ENCODE measurements around the gene ARF5.

The ARF5 gene

DNA sequence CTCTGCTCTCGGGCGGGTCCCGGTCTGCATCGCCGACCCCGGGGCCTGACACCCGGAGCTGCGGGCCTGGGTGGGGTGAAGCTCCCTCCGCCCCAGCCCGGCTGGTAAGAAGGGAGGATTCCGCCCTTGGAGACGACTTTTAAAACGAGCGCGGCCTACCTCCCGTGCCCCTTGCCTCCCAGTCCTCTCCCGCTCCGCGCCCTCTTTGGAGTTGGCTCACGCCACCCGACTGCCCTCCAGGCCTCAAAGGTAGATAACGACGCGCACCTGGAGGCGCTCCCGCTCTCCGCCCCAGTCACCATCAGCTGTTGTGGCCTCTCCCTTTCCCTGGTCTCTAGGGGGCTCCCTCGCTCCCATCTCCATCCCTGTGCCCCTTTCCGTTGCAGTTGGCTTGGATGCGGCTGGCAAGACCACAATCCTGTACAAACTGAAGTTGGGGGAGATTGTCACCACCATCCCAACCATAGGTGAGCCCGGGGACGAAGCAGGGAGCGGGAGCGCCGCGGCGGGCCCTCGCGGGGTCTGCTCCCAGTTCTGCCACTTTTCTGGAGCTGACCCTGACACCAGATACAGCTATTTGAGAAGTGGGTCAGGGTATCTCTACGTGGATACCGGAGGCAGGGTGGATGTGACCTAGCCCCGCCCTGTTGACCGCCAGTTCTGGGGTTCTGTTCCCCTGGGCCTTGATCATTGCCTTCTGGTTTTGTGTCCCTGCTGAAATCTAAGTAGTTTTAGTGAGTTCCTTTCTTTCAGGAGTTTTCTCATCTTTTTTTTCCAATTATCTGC, 679 bp downstream of the ARF5 start:
- peak in 52 of 56 donors; percentile 16 to 75 (median 48) for DNase-seq

DNA sequence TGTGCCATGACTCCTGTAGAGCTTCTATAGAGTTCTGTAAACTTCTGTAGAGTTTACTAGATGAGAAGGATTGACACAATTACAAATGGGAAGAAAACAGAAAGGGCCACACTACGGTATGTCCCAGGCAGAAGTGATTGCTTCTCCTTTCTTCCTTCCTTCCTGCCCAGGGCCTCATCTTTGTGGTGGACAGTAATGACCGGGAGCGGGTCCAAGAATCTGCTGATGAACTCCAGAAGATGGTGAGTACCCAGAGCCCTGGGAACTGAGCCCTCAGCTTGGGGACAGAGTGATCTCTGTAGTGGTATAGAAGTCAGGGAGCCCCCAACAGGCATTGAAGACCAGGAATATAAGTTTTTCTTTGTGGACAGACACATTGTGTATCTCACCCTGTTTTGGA, 1.7 kb downstream of the ARF5 start:
- no peak for DNase-seq

DNA sequence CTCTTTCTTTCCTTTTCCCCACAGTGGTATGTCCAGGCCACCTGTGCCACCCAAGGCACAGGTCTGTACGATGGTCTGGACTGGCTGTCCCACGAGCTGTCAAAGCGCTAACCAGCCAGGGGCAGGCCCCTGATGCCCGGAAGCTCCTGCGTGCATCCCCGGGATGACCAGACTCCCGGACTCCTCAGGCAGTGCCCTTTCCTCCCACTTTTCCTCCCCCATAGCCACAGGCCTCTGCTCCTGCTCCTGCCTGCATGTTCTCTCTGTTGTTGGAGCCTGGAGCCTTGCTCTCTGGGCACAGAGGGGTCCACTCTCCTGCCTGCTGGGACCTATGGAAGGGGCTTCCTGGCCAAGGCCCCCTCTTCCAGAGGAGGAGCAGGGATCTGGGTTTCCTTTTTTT, 3.0 kb downstream of the ARF5 start:
- DNase-seq, result no peak

DNA sequence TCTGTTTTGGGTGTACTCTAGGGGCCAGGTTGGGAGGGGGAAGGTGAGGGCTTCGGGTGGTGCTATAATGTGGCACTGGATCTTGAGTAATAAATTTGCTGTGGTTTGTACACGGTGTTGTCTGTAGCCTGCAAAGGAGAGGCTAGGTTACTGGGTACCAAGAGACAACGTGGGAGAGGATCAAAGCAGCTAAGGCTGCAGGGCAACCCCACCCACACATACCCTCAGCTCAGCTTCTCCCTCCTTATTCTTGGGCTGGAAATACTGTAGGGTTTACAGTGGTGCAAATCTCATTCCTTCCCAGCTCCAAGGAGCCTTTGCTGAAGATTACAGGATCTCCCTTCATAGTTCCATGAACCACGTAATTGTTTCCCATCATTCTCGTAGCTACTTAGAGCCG, 3.4 kb downstream of the ARF5 start:
- no peak for DNase-seq

DNA sequence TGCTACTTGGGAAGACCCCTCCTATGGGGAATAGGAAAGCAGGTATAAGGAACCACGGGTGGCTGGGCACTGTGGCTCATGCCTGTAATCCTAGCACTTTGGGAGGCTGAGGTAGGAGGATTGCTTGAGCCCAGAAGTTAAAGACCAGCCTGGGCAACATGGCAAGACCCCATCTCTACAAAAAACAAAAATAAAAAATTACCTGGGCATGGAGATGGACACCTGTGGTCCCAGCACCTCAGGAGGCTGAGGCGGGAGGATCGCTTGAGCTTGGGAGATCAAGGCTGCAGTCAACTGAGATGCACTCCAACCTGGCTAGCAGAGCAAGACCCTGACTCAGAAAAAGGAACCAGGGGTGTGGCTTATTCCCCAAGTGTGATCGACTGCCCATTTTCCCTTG, 4.3 kb downstream of the ARF5 start:
- no peak for DNase-seq

DNA sequence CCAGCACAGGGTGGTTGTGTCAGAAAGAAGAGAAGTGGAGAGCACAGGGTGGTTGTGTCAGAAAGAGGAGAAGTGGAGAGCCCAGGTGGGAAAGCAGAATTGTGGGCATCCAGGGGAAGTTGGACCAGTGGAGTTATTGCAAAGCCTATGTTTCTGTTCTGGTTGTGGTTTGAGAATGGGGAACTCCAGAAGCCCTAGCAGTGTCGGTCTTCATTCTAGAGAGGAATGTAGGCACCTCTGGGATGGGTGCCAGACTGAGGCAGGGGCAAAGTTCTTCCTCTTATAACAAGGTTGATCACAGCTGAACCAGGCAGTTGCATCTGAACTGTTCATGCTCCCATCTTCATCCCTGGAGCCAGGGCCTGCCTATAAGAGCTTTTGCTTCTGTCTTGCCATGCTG, 6.3 kb downstream of the ARF5 start:
- DNase-seq, result peak in 8 of 56 donors; percentile 4 to 42 (median 12)

DNA sequence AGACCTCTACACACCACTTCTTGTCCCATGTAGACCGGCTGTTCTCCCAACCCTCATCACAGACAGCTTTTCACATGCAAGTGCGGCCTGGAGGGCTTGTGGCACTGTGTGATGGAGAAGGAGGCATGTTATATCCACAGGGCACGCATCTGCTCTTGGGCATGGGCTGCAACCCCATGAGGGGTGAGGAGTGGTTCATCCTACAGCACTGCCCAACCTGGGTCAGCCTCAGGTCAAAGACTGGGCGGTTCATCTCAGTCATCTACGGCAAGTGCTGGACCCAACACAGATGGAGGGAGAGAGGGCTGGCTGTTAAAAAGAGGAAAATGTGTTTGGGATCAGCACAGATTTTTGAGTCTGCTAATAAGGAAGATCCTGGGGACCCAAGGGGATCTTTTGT, 7.5 kb downstream of the ARF5 start:
- no peak for DNase-seq

DNA sequence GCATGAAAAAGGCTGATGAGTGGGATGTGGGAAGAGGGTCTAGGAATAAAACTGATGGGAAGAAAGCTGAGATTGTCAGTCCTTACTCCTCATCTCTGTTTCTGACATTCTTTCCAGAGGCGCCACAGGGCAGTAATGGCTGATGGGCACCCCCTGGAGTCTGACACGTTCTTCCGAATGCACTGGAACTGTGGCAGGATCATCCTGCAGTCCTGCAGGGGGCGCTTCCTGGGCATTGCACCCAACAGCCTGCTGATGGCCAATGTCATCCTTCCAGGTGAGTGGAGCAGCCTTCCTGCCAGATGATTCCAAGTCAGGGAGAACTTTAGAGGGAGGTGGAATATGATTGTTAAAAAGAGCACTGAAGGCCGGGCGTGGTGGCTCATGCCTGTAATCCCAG, 10.1 kb downstream of the ARF5 start:
- no peak for DNase-seq

DNA sequence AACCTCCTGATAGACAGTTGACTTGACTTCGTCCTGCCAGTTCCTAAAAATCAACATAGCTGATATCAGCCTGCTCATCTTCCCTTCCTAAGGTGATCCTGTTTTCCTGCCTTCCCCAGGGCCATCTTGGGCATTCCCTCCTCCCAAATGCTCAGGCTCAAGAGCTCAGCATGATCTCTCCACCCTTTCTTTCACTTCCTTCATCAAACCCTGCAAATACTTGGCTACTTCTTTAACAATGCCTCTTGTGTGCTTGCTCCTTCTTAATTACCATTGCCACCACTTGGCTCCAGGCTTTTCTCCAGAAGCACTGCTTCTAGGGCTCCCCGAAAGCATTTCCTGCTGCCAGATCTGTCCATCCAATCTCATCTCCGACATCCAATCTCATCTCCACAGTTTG, 12.7 kb downstream of the ARF5 start:
- DNase-seq, result no peak

DNA sequence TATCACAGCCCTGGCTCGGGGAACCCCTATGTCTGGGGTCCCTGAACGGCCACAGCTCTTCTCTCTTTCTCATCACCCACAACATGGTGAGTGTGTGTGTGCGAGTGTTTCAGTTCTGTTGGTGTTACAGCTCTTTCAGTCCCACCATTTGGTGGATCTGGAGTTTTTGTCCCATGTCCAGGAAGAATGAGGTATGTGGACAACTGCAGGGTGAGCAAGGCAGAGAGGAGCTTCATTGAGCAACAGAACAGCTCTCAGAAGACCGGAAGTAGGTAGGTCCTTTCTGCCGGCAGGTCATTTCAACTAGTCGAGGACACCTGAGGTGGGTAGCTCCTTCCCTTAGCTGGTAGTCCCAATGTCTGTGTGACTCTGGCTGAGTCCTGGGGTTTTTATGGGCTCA, 20.2 kb downstream of the ARF5 start:
- DNase-seq, result no peak

DNA sequence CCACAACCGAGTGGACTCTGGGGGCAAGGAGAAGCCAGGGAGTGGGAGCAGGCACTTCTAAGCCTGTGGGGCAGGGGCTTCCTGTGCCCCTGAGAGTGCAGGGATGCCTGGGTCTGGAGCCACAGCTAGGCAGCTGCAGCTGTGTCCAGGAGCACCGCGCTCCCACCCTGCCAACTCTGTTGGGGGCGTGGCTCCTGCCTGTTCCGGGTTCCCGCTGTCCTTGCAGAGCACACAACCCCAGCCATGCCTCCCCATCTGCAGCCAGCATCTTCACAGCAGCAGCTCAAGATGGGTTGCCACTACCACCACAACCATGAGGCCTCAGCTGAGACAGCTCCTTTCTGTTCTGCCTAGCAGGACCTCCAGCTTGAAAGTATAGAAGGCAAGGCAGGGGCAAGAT, 21.1 kb downstream of the ARF5 start:
- no peak for DNase-seq

DNA sequence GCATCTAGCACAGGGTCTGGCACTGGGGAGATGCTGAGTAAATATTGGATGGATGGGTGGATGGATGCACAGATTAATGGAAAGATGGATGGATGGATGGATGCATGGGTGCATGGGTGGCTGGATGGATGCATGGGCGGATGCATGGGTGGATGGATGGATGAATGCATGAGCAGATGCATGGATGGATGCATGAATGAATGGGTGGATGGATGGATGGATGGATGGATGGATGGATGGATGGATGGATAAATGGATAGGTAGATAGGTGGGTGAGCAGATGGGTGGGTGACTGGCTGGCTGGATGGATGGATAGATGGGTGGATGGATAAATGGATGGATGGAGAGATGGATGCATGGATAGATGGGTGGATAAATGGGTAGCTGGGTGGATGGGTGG, 24.1 kb downstream of the ARF5 start:
- DNase-seq, result no peak

DNA sequence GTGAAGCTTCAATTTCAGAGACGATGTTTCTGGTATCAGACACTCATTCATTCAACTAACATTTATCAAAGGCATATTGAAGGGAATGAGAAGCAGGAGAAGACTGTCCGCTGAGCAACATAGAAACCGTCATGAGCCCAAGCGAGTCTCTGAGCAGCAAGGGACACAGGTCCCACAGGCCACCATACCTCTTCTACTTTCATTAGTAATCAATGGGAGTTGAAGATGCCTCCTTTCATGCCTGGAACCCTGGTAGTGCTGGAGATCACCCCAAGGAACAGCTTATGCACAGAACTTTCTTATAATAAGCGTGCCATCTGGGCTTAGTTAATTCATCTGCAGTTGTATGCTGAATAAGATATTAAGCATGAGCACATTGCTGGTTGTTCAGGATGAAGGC, 28.5 kb downstream of the ARF5 start:
- no peak for DNase-seq

DNA sequence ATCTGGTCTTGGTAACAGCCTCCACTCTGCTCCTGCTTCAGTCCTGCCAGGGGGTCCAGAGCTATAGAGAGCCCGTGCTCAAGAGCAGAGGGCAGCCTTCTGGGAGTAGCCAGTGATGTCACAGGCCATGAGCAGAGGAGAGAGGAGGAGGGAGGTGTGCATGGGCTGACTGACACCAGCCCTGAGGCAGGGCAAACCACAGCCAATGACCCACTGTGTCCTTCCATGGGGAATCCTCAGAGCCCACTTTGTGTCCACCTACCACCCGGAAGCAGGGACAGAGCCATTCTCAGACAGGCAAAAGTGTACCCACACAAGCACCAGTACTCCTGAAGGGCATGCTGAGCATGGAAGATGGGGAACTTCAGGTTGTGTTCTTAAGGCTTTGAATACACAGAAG, 29.8 kb downstream of the ARF5 start, which contains the start of gene PAX4:
PAX4 (minus strand) TSS at position 101 of the 400 bp plus-strand sequence. CDS start 2,214 bp downstream, outside the sequence.
- DNase-seq, result no peak

DNA sequence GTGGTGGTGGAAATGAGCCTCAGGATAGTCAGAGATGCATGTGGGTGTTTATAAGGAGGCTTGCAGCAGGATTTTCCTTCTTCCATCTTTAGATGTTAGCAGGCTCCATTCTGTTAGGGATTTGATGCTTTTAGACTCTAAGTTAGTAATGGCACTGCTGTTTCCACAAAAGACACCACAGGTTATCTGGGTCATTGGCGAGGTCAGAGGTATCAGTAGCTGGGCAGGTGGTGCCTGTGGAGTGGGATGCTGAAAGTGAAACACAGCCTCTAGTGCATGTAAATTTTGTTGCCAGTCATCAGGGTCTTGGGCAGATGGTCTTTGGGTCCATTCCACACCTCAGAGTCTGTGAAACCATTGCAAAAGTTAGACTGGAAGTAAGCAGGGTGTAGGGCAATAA, 30.6 kb downstream of the ARF5 start:
- no peak for DNase-seq

DNA sequence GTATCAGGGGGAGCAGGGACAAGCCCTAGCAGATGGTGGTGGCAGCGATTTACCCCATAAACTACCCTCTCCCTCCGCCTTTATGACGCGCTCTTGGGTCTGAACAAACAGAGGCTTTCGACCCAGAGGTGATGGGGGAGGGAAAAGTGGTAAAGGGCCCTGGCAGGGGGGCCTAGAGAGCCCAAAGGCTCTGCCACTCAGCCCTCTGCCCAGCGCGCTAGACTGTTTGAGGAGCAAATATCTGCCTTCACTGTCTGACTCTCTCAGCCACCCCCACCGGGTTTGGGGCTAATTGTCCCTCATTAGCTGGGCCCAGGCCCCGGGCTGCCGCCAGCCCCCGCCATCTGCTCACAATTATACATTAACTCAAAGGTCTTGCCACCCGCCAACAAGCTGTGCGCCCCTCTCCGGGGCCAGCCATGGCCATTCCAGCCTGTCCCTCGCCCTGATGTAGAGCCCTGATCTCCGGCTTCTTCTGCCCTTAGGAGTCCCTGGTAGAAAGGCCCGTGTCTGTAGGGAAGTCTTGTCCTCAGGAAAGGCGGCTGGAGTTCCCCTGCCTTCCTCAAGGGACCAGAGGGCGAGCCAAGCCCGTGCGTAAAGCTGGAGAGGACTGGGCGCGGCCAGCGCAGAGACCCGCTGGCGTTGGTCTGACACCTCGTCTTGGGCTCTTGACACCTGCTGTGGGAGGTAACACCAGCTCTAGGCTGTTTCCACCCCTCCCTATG, 31.6 kb downstream of the ARF5 start:
- no peak for DNase-seq

DNA sequence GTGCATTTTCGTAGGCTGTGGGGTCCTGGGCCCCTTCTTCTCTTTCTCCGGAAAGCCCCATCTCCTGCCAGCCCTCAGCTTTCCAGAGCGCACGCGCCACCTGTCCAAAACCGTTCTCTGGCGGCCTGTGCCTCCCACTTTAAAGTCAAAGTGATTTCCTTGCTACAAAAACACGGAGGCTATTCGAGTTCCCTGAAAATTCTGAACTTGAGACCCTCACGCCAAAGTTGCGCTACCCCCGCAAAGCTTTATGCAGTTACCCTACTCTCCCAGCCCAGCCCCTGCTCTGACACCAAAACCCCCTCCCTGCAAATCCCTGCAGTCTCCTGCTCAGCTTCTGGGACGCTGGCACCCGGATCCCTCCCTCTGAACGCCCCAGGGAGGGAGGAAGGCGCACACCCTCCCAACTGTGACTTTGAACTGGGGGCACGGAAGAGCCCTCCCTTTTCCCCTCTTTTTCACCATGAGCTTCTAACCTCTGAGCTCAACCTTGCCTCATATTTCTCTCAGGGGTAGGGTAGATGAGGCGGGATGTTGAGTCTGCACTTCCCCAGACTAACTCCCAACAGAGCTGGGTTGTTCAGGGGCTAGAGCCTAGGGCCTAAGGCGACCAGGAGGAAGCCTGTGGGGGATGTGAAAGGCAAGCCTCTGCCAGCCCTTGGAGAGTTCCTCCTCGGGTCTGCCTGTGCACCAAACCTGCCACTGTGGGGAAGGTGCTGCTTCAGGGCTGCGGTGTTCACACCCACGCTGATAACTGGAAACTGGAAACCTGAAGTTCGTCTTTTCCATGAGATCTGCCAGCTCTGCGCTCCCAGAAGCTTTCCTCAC, 32.4 kb downstream of the ARF5 start:
- peak in 2 of 56 donors; percentile 16 to 24 for DNase-seq

DNA sequence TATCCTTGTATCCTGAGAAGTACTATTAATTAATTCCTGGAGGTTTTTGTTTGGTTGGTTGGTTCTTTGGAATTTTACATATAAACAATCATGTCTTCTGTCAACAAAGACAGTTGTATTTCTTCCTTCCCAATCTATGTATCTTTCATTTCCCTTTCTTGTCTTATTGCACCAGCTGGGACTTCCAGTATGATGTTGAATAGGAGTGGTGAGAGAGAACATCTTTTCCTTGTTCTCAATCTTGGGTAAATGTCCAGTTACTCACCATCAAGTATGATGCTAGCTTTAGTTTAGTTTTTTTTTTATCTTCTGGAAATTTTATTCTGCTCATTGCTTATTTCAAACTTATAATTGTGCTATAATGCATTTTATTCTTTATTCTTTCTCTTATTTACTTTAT, 37.1 kb downstream of the ARF5 start:
- DNase-seq, result no peak

DNA sequence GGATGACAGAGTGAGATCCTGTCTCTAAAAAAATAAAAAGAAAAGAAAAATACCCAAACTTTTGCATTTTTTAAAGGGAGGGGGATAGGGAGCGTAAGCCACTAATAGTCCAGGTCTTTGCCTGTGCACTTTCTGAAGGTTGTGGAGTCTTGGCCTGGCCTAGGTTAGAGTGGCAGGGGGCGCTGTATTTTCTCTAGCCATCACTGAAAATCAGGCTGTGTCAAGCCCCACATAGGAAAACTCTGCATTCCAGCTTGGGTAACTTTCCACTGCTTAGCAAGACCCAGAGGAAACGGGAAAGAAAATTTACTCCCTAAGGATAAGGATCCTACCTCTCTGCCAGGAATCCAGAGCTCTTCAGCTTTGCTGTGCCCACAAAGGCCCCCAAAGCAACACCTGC, 40.2 kb downstream of the ARF5 start:
- DNase-seq, result no peak

DNA sequence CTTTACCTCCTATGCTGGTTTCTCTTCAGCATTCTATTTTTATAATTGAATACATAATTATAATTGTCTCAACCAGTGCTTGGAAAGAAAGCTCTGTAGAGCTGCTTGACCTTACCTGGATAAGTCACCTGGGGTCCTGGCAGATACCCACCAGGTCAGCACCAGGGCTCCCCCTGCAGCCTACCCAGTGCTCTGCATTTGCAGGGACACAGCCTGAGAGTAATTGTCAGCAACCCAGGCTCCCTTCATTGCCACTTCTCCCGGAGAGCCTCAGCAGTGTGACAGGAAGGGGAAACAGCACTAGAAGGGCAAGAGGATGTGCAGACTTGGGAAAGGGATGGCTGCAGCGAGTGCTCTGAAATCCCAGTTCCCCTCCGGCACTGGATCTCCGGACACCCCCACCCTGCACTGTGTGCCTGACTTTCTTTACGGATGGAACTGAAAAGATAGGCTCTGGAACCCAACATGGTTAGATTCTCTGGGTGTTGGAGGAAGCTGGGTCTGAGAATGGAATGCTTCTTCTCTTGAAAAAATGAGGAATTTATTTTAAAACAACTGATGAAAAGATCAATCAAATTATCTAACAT, 41.1 kb downstream of the ARF5 start:
- DNase-seq, result peak in 4 of 56 donors; percentile 1 to 8 (median 6)

DNA sequence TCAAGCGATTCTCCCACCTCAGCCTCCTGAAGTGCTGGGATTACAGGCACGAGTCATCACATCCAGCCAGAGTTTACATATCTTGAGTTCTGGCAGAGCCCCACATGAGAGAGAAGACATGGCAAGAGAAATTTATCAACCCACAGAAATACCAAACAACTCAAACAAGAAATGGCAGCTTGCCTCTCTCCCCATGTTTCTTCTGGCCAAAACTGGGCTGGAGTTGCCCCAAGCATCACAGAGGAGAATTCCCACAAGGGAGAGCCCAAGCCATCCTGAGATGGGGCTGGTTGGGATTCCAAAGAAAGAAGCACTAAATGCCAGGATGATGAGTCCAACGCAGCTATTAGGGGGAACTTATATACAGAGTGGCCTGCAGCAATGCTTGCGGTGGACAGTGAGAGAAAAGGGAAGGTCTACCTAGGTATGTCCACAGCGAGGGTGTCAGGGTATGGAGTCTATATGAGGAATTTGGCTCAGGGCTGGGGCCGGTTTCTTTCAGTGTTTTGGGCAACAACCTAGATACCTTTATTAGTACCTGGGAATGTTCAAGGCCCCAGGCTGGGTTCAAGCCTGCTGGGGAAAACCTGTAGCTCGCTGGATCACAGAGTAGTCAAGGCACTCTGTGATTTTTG, 44.2 kb downstream of the ARF5 start:
- no peak for DNase-seq
